C4-2B (cell line): ENCODE results near the gene PGM5.

Experiments used
- H3K27ac ChIP-seq: fragments of 450-650 bp; 2 replicates; pipeline ENCODE4 v1.5.1; 2017
- ZFX ChIP-seq: fragments of 450-650 bp; IDR thresholded peaks from 2 replicates; pipeline ENCODE4 v1.6.1; 2017
- TF ChIP-seq, protein P1 (sequence below): fragments of 450-650 bp; conservative IDR thresholded peaks from 2 replicates; pipeline ENCODE4 v1.5.1; 2017; ENCODE audit warnings: mild to moderate bottlenecking

Gene PGM5

DNA sequence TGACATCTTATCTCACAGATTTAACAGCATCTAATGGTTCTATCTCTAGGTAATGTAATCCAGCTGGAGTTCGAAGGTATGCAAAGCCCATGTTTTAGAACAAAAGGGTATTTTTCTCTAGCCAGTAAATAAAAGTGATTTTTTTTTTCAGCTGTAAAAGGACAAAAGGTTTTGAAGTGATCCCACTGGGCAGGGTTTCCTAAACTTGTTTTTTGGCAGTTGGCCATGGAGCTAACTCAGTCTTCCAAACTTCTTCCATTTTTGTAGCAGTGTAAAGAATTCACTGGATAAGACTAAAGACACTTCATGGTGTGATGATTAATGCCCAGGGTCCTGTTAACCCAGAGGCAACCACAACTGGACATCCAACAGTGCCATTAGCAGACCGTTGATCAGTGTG, 120.4 kb downstream of the PGM5 start:
- TF ChIP-seq, protein P1, sequence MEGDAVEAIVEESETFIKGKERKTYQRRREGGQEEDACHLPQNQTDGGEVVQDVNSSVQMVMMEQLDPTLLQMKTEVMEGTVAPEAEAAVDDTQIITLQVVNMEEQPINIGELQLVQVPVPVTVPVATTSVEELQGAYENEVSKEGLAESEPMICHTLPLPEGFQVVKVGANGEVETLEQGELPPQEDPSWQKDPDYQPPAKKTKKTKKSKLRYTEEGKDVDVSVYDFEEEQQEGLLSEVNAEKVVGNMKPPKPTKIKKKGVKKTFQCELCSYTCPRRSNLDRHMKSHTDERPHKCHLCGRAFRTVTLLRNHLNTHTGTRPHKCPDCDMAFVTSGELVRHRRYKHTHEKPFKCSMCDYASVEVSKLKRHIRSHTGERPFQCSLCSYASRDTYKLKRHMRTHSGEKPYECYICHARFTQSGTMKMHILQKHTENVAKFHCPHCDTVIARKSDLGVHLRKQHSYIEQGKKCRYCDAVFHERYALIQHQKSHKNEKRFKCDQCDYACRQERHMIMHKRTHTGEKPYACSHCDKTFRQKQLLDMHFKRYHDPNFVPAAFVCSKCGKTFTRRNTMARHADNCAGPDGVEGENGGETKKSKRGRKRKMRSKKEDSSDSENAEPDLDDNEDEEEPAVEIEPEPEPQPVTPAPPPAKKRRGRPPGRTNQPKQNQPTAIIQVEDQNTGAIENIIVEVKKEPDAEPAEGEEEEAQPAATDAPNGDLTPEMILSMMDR: no peak
- no peak for TF ChIP-seq ZFX
- no peak overlapping the region for H3K27ac ChIP-seq

DNA sequence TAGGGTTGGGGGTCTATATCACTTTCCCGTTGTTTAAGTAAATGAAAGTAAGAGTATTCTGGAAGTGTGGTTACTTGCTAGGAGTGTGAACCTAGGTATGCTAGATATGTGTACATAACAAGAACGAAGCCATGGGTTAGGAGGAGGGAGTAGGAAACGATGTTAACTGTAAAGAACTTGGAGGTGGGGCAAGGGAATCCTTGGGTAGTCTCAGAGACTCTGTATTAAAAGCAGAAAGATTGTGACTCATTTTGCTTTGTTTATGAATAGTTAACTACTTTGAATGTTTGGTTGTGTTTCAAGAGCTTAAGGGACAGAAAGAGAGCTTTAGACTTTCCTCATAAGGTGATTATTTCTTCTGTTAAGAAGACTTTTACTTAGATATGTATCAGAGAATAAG, 124.4 kb downstream of the PGM5 start:
- TF ChIP-seq ZFX: no peak
- TF ChIP-seq, protein P1: no peak
- H3K27ac ChIP-seq: no peak overlapping the region

DNA sequence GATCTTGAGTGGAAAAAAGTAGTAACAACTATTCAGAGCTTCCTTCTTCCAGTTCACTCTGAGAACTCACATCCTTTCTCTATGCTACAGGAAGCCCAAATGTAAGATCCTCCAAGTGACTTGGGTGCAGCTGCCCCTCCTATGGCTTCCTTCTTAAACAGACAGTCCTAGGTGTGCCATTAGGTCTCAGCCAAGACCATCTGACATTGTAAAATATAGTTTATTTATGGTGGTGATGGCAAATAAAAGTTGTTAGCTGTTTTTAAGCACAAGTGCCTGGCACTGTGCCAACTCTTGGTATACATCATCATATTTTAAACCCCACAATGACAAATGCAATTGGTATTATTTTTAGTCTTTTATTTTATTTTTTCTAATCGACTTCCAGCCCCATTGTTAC, 126.1 kb downstream of the PGM5 start:
- TF ChIP-seq, protein P1: no peak
- TF ChIP-seq ZFX: no peak
- no peak overlapping the region for H3K27ac ChIP-seq

DNA sequence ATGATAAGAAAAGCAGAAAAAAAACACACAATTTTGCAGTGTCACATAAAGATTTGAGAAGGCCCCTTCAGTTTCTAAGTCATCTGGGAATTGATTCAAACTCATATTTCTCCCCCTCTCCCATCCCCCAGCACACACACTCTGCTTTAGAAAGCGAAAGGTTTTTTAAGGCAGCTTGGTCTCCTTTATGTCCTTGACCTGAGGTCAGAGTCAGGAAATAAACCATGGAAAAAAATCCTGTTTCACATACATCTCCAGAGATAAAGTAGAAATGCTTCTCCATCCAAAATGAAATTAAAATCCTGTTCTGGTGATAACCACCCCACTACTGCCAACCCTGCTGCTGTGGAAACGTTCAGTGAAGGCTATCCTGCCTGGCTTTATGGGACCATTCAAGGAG, 131.7 kb downstream of the PGM5 start:
- H3K27ac ChIP-seq: no peak overlapping the region
- no peak for TF ChIP-seq ZFX
- TF ChIP-seq, protein P1: no peak

DNA sequence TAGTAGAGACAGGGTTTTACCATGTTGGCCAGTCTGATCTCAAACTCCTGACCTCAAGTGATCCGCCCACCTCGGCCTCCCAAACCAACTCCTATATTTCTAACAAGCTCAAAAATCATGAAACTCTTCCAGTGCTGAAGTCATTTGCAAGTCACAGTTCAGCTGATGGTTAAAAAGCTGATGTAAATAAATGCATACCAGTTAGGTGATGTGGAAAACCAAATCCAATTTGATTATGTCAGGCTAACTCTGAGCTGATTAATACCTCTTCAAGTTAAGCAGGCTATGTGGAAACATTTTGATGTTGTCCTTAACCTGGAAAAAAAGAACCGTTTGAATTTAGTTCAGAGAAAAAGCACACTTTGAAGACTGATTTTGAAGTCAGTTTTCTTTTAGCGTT, 133.2 kb downstream of the PGM5 start:
- TF ChIP-seq, protein P1: no peak
- TF ChIP-seq ZFX: no peak
- no peak overlapping the region for H3K27ac ChIP-seq

DNA sequence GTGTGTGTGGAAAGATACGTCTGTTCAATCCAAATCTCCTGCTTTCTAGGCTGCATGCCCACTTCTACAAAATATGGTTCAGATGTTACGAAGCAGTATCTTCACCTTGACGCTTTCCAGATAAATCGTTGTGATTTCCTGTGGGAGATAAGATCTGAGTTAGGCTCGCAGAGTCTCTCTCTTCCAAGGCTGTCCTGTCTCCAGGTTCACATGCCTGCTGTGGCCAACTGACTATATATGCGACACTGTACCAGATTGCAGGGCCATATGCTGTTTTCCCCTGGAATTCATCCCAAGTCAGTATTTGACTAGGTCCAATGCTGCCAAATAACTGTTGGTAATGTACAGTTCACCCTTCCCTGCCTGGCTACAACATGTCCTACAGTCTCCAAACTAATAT, 136.4 kb downstream of the PGM5 start:
- TF ChIP-seq, protein P1: no peak
- no peak for TF ChIP-seq ZFX
- peak overlapping the region; percentile 60 for H3K27ac ChIP-seq

DNA sequence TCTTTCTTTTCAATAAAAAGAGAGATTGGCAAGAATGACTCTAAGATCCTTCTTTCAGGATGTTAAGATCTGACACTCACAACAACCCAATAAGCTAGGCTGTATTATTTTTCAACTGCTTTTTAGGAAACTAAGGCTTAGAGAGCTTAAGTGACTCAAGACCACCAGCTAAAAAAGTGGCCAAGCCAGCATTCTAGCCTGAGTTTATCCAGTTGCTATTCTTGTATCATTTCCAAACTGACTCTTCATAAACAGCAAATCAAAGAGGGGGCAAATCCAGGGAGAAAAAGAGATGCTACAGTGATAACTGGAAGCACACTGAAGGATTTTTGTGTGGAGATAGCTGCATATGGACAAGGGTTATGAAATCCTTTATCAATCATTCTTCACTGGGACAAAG, 137.1 kb downstream of the PGM5 start:
- no peak overlapping the region for H3K27ac ChIP-seq
- no peak for TF ChIP-seq ZFX

DNA sequence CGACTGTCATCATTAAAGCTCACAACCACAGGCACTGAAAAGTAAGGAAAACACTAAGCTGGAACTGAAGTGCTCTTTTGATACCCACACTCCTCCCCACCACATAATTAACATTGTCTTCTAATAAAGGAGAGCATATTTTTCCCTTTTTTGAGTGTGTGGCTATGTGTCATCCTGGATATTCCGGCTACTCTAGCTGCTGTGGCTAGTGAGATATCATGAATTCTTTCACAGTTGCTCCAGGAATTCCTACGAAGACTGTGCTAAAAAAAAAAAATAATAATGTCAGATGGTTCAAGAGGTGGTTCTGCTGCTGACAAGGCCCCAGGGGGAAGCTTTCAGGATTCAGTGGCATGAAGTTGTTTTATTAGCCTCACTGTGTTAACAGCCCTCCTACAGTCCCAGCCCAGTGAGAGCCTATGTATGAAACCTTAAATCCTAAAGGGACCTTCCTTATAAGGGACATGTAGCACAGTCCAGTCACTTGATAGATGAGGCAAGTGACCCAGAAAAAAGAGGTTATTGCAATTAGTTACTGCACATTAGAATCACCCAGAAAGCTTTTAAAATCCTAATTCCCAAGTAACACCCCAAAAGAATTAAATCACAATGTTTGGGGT, 137.7 kb downstream of the PGM5 start:
- H3K27ac ChIP-seq: no peak overlapping the region

More for the DNA sequence above, 137.7 kb downstream of the PGM5 start:
- TF ChIP-seq, protein P1: no peak
- no peak for TF ChIP-seq ZFX
